Caki2 (cell line): ENCODE measurements around the gene FCGBP. TPM values are rescaled to one million over a fixed set of nuclear protein-coding genes. Genes with fewer than 3 reads are reported as not detected.

Experiments used
- total RNA-seq: library from RNA; depleted of rRNA; stranded (reverse); fragments of >200 nt; shearing (Covaris generic); gene quantifications from 2 replicates; pipeline ENCODE4 v1.2.3, GENCODE V29; 2014; ENCODE audit warnings: low replicate concordance; rRNA removed

FCGBP gene
- total RNA-seq, 1 experiment from 2014 or later: 0.30 TPM

Other genes with a start within 250 kb of the FCGBP start
- not detected in 2 replicates for gene LGALS14, start 230.2 kb downstream of the FCGBP start, total RNA-seq
- 7.8 TPM in 1 of 2 replicates, not detected in the other for gene CLC, start 196.6 kb downstream of the FCGBP start, total RNA-seq
- gene LEUTX, start 155.8 kb downstream of the FCGBP start, total RNA-seq: not detected in 2 replicates
- 6.9 and 13.1 TPM in 2 replicates for gene DYRK1B, start 100.5 kb downstream of the FCGBP start, total RNA-seq
- 700 and 800 TPM in 2 replicates for gene FBL, start 88.3 kb downstream of the FCGBP start, total RNA-seq
- 208 and 244 TPM in 2 replicates for gene PSMC4, start 36.5 kb upstream of the FCGBP start, total RNA-seq
- gene ZNF546, start 62.4 kb upstream of the FCGBP start, total RNA-seq: 3.6 and 7.0 TPM in 2 replicates
- 1.9 and 3.1 TPM in 2 replicates for gene ZNF780B, start 121.6 kb upstream of the FCGBP start, total RNA-seq
- gene ZNF780A, start 156.3 kb upstream of the FCGBP start, total RNA-seq: 14.7 and 41.9 TPM in 2 replicates